Measurements from ENCODE around the gene JMJD8. TPM values are rescaled to one million over a fixed set of nuclear protein-coding genes. Genes with fewer than 3 reads are reported as not detected.

Gene JMJD8
- total RNA-seq, 1 donor from 2014 or later = 62.9 TPM

DNA sequence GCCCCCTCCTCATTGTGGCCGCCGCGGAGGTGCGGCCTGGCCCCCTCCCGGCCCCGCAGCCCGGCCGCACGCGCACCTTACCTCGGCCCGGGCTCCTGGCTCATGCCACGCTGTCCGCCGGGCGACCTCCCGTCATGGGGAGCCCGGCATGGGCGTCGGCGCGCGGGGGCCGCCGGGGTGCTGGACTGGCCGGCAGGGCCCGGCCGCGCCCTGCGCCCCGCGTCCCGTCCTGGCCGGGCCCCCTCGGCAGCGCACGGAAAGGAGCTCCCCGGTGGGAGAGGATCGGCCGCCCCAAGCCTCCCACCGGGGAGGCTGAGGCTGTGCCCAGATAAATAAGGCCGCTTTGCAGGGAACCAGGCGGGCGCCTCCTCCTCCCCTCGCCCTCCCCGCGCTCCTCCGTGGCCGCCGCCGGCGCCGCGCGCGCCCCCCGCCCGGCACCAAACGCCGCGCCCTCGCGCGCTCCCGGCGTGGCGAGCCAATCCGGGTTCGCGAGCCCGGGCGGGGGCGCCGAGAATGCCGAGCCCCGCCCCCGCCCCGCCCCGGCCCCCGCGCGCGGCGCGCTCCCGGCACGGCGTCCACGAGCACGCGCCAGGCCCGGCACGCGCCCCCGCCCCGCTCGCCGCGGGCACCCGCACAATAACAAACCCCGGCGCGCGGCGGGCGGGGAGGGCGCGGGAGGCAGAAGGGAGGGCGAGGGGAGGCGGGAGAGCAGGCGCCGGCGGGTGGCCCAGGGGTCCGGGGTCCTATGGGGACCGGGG, 21.5 kb upstream of the JMJD8 start, which contains the start of gene FBXL16:
Gene FBXL16 (minus strand): TSS at position 371 of the 758 bp plus-strand sequence. CDS start 8,396 bp downstream, outside the sequence.
- Histone ChIP-seq H3K9me3 (no peaks in the 10 kb centered on the region), H3K4me1 (peaks cover 17% of the 10 kb centered on the region), H3K4me3 (peak within 1 kb of the TSS in 1 of 2 donors; percentile 19), H3K36me3 (no peaks in the 10 kb centered on the region), H3K27ac (no peak within 1 kb of the TSS), H3K27me3 (peaks cover 37% of the 10 kb centered on the region)
- no peak for DNase-seq (ENCODE audit: extremely low spot score in 2 of 2)
- intact Hi-C loops (cut with DNase I) = no loop called here
- TF ChIP-seq POLR2AphosphoS5 (IDR thresholded peaks at IDR 0.05; ENCODE audit: insufficient read depth in 1 of 2, low read depth in 1 of 2) = no peak
- TF ChIP-seq, protein P1, sequence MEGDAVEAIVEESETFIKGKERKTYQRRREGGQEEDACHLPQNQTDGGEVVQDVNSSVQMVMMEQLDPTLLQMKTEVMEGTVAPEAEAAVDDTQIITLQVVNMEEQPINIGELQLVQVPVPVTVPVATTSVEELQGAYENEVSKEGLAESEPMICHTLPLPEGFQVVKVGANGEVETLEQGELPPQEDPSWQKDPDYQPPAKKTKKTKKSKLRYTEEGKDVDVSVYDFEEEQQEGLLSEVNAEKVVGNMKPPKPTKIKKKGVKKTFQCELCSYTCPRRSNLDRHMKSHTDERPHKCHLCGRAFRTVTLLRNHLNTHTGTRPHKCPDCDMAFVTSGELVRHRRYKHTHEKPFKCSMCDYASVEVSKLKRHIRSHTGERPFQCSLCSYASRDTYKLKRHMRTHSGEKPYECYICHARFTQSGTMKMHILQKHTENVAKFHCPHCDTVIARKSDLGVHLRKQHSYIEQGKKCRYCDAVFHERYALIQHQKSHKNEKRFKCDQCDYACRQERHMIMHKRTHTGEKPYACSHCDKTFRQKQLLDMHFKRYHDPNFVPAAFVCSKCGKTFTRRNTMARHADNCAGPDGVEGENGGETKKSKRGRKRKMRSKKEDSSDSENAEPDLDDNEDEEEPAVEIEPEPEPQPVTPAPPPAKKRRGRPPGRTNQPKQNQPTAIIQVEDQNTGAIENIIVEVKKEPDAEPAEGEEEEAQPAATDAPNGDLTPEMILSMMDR (IDR thresholded peaks at IDR 0.05) = no peak
- TF ChIP-seq POLR2A (IDR thresholded peaks at IDR 0.05) = no peak

DNA sequence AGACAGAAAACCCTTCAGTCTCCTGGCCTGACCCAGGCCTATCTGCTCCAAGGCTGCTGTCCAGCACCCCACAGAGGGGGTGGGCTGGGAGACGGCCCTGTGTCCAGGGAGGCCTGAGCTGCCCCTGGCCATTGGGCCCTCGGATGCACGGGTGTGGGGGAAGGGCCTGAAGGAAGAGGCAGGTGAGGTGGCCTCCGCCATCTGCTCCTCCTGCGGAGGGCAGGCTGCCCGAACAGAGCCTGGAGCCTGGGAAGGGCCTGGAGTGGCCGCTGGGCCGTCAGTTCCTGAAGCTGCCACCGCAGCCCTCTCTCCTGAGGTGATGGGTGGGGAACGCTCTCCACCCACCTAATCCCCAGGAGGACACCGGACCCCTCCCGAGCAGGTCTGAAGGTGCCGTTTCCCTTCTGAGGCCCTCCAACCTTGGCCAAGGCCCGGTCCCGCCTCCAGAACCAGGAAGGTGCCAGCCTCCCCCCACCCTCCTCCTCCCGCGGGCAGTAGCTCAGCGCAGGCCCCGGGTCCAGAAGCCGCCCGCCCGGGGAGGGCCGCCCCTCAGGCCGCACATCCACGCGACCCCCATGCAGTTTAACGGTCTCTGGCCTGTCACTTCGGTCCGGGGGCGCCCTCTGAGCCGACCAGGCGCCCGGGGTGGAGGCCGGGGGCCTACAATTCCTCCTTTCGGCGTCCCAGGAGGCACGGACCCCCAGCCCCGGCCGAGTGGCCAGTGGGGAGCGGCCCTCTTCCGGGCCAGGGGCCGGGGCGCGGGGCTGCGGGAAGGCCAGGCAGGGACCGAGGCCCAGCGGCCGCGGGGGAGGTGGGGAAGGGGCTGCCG, 20.6 kb upstream of the JMJD8 start:
- peaks cover 17% of the 10 kb centered on the region for H3K4me1 ChIP-seq
- H3K36me3 ChIP-seq = no peaks in the 10 kb centered on the region
- H3K9me3 ChIP-seq = no peaks in the 10 kb centered on the region
- no peak overlapping the region for H3K4me3 ChIP-seq
- H3K27me3 ChIP-seq = peaks cover 37% of the 10 kb centered on the region
- no peak overlapping the region for H3K27ac ChIP-seq
- intact Hi-C loops (cut with DNase I) = no loop called here
- DNase-seq (ENCODE audit: extremely low spot score in 2 of 2) = no peak
- no peak for TF ChIP-seq POLR2AphosphoS5 (IDR thresholded peaks at IDR 0.05; ENCODE audit: insufficient read depth in 1 of 2, low read depth in 1 of 2)
- TF ChIP-seq, protein P1 (IDR thresholded peaks at IDR 0.05) = no peak
- TF ChIP-seq POLR2A (IDR thresholded peaks at IDR 0.05) = no peak

DNA sequence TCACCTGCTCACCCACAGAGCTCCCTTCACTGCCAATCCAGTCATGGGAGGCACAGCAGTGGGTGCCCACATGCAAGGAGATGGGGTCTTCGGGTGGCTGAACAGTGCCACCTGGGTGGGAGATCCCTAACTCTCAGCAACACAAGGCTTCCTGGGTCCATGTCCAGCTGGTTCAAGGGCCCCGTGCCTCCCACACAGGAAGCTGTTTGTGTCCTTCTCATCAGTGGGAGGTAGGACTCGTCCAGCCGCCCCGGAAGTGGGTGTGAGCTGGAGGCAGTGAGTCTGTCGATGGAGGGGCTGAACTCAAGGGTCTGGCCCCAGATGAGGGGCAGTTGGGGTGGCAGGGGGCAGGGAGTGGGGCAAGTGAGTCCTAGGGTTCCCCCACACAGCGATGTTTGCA, 19.9 kb upstream of the JMJD8 start:
- Histone ChIP-seq H3K27ac (no peak overlapping the region), H3K4me3 (no peak overlapping the region), H3K36me3 (no peaks in the 10 kb centered on the region), H3K27me3 (peaks cover 37% of the 10 kb centered on the region), H3K9me3 (no peaks in the 10 kb centered on the region), H3K4me1 (peaks cover 17% of the 10 kb centered on the region)
- DNase-seq (ENCODE audit: extremely low spot score in 2 of 2) = no peak
- TF ChIP-seq, protein P1 (IDR thresholded peaks at IDR 0.05) = no peak
- TF ChIP-seq POLR2AphosphoS5 (IDR thresholded peaks at IDR 0.05; ENCODE audit: insufficient read depth in 1 of 2, low read depth in 1 of 2) (no peak), POLR2A (IDR thresholded peaks at IDR 0.05) (no peak)
- intact Hi-C loops (cut with DNase I) = no loop called here

DNA sequence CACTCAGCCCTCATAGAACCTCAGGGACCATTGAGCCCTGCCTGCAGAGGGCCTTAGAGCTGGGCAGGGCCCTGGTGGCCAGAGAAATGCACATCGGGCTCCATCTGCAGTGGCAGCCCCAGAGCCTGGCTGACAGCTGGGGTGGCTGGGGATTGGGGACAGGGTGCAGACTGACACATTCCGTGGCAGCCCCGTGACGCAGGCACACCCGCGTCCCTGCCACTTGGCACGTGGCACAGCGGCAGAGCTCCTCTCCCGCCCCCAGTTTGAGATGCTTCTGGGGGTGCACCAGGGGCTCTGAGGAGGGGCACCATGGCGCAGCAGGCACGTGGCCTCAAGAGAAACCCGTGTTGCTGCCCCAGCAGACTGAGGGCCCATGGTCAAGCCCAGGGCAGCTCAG, 19.3 kb upstream of the JMJD8 start:
- no peak overlapping the region for H3K4me3 ChIP-seq
- H3K9me3 ChIP-seq = no peaks in the 10 kb centered on the region
- H3K27ac ChIP-seq = no peak overlapping the region
- no peak for DNase-seq (ENCODE audit: extremely low spot score in 2 of 2)
- no peaks in the 10 kb centered on the region for H3K36me3 ChIP-seq
- no peak for TF ChIP-seq POLR2AphosphoS5 (IDR thresholded peaks at IDR 0.05; ENCODE audit: insufficient read depth in 1 of 2, low read depth in 1 of 2)
- TF ChIP-seq, protein P1 (IDR thresholded peaks at IDR 0.05) = no peak
- no peak for TF ChIP-seq POLR2A (IDR thresholded peaks at IDR 0.05)
- intact Hi-C loops (cut with DNase I) = no loop called here
- peaks cover 17% of the 10 kb centered on the region for H3K4me1 ChIP-seq
- H3K27me3 ChIP-seq = peaks cover 37% of the 10 kb centered on the region

All from vagina (tissue), 2 donors.